ENCODE results near the gene PGAP2. TPM values are rescaled to one million over a fixed set of nuclear protein-coding genes. Genes with fewer than 3 reads are reported as not detected.

PGAP2 gene
- total and polyA plus RNA-seq, 2 of the 13 experiments (the other 11 are each of a cell fraction or from before 2014, with no cell fraction given) = 21.5 to 47.8 TPM

DNA sequence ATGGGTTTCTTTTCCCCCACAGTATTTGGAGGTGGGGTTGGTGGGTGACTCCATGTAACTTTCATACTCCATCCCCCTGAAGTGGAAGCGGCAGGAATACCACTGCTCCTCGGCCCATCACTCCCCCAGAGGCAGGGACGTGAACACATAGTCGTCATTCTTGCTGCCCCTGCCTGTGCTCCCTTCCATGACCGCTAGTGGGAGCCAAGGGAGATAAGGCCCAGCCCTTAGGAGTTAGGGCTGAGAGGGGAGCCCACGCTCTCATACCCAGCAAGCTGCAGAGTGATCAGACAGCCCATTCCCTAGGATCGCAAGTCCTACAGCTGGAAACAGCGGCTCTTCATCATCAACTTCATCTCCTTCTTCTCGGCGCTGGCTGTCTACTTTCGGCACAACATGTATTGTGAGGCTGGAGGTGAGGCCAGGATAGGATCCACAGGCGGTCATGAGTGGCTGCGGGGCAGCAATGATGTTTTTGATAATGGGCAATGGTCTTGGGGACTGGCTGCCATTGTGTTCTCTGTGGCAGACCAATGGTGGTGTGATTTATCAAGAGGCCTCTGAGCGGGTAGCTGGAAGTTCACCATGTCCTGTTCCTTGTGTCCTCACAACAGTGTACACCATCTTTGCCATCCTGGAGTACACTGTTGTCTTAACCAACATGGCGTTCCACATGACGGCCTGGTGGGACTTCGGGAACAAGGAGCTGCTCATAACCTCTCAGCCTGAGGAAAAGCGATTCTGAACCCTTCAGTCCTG, 16.5 kb downstream of the PGAP2 start (continued):
- TF ChIP-seq, protein P1, sequence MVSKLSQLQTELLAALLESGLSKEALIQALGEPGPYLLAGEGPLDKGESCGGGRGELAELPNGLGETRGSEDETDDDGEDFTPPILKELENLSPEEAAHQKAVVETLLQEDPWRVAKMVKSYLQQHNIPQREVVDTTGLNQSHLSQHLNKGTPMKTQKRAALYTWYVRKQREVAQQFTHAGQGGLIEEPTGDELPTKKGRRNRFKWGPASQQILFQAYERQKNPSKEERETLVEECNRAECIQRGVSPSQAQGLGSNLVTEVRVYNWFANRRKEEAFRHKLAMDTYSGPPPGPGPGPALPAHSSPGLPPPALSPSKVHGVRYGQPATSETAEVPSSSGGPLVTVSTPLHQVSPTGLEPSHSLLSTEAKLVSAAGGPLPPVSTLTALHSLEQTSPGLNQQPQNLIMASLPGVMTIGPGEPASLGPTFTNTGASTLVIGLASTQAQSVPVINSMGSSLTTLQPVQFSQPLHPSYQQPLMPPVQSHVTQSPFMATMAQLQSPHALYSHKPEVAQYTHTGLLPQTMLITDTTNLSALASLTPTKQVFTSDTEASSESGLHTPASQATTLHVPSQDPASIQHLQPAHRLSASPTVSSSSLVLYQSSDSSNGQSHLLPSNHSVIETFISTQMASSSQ (IDR thresholded peaks at IDR 0.05; ENCODE audit: low read depth) = no peak
- TF ChIP-seq, protein P1 (CRISPR knock-in tag; IDR thresholded peaks at IDR 0.05; ENCODE audit: borderline replicate concordance) = 0 out of 2 replicates have a peak, but pooled peaks have one; percentile 17
- peak; percentile 93 for TF ChIP-seq XRCC5 (optimal IDR thresholded peaks at IDR 0.05; ENCODE audit: low read length)
- TF ChIP-seq, protein P2, sequence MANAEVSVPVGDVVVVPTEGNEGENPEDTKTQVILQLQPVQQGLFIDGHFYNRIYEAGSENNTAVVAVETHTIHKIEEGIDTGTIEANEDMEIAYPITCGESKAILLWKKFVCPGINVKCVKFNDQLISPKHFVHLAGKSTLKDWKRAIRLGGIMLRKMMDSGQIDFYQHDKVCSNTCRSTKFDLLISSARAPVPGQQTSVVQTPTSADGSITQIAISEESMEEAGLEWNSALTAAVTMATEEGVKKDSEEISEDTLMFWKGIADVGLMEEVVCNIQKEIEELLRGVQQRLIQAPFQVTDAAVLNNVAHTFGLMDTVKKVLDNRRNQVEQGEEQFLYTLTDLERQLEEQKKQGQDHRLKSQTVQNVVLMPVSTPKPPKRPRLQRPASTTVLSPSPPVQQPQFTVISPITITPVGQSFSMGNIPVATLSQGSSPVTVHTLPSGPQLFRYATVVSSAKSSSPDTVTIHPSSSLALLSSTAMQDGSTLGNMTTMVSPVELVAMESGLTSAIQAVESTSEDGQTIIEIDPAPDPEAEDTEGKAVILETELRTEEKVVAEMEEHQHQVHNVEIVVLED (CRISPR knock-in tag; IDR thresholded peaks at IDR 0.05; ENCODE audit: borderline replicate concordance) = no peak
- TF ChIP-seq ZFX (CRISPR knock-in tag; IDR thresholded peaks at IDR 0.05; ENCODE audit: low read depth) = peak; percentile 66; the same call in 1 of the 2 replicates
- TF ChIP-seq STAG1 (CRISPR knock-in tag; IDR thresholded peaks at IDR 0.05) = peak; percentile 75
- TF ChIP-seq MTA3 (CRISPR knock-in tag; IDR thresholded peaks at IDR 0.05) = no peak
- TF ChIP-seq, protein P3, sequence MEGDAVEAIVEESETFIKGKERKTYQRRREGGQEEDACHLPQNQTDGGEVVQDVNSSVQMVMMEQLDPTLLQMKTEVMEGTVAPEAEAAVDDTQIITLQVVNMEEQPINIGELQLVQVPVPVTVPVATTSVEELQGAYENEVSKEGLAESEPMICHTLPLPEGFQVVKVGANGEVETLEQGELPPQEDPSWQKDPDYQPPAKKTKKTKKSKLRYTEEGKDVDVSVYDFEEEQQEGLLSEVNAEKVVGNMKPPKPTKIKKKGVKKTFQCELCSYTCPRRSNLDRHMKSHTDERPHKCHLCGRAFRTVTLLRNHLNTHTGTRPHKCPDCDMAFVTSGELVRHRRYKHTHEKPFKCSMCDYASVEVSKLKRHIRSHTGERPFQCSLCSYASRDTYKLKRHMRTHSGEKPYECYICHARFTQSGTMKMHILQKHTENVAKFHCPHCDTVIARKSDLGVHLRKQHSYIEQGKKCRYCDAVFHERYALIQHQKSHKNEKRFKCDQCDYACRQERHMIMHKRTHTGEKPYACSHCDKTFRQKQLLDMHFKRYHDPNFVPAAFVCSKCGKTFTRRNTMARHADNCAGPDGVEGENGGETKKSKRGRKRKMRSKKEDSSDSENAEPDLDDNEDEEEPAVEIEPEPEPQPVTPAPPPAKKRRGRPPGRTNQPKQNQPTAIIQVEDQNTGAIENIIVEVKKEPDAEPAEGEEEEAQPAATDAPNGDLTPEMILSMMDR (CRISPR knock-in tag; IDR thresholded peaks at IDR 0.05) = peak; percentile 86
- TF ChIP-seq ZSCAN31 (CRISPR knock-in tag; IDR thresholded peaks at IDR 0.05; ENCODE audit: low read depth) = 0 out of 2 replicates have a peak, but pooled peaks have one; percentile 40
- peak; percentile 38; the same call in 1 of the 2 replicates for TF ChIP-seq ZMYM4 (CRISPR knock-in tag; IDR thresholded peaks at IDR 0.05)
- no peak for TF ChIP-seq RORA (CRISPR knock-in tag; IDR thresholded peaks at IDR 0.05)
- TF ChIP-seq, protein P4, sequence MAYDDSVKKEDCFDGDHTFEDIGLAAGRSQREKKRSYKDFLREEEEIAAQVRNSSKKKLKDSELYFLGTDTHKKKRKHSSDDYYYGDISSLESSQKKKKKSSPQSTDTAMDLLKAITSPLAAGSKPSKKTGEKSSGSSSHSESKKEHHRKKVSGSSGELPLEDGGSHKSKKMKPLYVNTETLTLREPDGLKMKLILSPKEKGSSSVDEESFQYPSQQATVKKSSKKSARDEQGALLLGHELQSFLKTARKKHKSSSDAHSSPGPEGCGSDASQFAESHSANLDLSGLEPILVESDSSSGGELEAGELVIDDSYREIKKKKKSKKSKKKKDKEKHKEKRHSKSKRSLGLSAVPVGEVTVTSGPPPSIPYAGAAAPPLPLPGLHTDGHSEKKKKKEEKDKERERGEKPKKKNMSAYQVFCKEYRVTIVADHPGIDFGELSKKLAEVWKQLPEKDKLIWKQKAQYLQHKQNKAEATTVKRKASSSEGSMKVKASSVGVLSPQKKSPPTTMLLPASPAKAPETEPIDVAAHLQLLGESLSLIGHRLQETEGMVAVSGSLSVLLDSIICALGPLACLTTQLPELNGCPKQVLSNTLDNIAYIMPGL (CRISPR knock-in tag; IDR thresholded peaks at IDR 0.05; ENCODE audit: borderline replicate concordance in 1 of 2, low read depth in 1 of 2) = peak in 1 of 2 experiments; percentile 39; a peak in 1 of 4 replicates
- TF ChIP-seq ZBTB38 (CRISPR knock-in tag; IDR thresholded peaks at IDR 0.05) = 0 out of 2 replicates have a peak, but pooled peaks have one; percentile 12
- TF ChIP-seq NFKBIZ (CRISPR knock-in tag; IDR thresholded peaks at IDR 0.05) = no peak
- peak; percentile 43; the same call in 1 of the 2 replicates for TF ChIP-seq SMC3 (IDR thresholded peaks at IDR 0.05; ENCODE audit: low read length)
- 0 out of 2 replicates have a peak, but pooled peaks have one; percentile 56 for TF ChIP-seq REPIN1 (CRISPR knock-in tag; IDR thresholded peaks at IDR 0.05; ENCODE audit: borderline replicate concordance, low read depth)
- TF ChIP-seq TEAD3 (CRISPR knock-in tag; optimal IDR thresholded peaks at IDR 0.05; ENCODE audit: borderline replicate concordance) = peak; percentile 43
- no peak for TF ChIP-seq SNAI1 (CRISPR knock-in tag; IDR thresholded peaks at IDR 0.05; ENCODE audit: borderline replicate concordance)

Data from HepG2 (cell line).